ENCODE data around the gene MLIP.

MLIP gene, protein sequence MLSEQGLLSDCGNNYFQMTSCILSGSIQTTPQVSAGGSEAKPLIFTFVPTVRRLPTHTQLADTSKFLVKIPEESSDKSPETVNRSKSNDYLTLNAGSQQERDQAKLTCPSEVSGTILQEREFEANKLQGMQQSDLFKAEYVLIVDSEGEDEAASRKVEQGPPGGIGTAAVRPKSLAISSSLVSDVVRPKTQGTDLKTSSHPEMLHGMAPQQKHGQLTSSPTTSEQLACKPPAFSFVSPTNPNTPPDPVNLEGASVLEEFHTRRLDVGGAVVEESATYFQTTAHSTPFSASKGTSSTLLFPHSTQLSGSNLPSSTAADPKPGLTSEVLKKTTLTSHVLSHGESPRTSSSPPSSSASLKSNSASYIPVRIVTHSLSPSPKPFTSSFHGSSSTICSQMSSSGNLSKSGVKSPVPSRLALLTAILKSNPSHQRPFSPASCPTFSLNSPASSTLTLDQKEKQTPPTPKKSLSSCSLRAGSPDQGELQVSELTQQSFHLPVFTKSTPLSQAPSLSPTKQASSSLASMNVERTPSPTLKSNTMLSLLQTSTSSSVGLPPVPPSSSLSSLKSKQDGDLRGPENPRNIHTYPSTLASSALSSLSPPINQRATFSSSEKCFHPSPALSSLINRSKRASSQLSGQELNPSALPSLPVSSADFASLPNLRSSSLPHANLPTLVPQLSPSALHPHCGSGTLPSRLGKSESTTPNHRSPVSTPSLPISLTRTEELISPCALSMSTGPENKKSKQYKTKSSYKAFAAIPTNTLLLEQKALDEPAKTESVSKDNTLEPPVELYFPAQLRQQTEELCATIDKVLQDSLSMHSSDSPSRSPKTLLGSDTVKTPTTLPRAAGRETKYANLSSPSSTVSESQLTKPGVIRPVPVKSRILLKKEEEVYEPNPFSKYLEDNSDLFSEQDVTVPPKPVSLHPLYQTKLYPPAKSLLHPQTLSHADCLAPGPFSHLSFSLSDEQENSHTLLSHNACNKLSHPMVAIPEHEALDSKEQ

DNA sequence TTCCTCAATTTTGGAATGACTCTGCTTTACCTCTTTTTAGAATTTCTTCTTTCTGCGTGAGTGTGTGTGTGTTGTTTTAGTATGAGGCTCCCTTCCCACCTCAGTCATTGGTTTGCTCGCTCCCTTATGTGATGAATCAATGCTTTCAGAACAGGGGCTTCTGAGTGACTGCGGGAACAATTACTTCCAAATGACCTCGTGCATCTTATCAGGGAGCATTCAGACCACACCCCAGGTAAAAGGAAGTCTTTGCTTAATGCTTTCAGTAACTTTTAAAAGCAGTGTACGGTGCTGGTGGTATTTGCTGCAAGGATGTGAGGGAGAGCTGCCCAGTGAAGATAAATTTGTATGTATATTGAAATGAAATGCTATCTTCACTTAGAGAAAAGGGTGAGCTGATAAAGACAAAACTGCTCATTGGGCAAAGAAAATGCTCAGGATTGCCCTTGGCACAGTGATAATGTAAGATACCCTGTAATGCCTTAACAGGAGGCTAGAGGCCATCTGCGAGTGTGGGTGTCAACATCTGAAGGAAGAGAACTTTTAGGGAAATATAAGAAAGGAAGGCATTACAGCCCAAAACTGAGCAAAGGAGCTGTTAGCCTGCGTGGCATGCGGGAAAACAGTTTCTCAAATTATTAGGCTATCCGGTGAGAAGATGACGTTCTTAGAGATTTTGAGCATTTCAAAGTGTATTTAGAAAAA, at the start of gene MLIP:
MLIP (plus strand) TSS at position 103 of the 705 bp plus-strand sequence; CDS start at position 140, 37 bp downstream.
- Histone ChIP-seq H3K4me3 (no peak within 1 kb of the TSS), H3K27ac (no peak within 1 kb of the TSS)
- TF ChIP-seq, protein P1, sequence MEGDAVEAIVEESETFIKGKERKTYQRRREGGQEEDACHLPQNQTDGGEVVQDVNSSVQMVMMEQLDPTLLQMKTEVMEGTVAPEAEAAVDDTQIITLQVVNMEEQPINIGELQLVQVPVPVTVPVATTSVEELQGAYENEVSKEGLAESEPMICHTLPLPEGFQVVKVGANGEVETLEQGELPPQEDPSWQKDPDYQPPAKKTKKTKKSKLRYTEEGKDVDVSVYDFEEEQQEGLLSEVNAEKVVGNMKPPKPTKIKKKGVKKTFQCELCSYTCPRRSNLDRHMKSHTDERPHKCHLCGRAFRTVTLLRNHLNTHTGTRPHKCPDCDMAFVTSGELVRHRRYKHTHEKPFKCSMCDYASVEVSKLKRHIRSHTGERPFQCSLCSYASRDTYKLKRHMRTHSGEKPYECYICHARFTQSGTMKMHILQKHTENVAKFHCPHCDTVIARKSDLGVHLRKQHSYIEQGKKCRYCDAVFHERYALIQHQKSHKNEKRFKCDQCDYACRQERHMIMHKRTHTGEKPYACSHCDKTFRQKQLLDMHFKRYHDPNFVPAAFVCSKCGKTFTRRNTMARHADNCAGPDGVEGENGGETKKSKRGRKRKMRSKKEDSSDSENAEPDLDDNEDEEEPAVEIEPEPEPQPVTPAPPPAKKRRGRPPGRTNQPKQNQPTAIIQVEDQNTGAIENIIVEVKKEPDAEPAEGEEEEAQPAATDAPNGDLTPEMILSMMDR (IDR thresholded peaks at IDR 0.05): no peak
- DNase-seq (ENCODE audit: low spot score): no peak

DNA sequence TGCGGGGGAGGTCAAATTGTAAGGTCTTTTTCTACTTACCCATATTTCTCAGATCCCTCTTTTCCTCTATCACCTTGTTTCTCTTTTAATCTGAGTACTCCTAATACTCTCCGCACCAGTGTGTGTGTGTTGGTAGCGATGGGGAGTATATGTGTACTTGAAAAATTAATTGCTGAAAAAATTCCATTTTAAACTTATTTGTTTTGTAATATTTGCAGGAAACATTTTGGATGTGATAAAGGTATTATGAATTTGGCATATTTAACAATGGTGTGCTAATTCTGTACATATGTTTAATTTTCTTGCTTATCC, 48.1 kb upstream of the MLIP start:
- Histone ChIP-seq H3K27ac (no peak overlapping the region), H3K4me3 (peak overlapping the region; percentile 45)
- TF ChIP-seq, protein P1 (IDR thresholded peaks at IDR 0.05): no peak
- DNase-seq (ENCODE audit: low spot score): no peak

DNA sequence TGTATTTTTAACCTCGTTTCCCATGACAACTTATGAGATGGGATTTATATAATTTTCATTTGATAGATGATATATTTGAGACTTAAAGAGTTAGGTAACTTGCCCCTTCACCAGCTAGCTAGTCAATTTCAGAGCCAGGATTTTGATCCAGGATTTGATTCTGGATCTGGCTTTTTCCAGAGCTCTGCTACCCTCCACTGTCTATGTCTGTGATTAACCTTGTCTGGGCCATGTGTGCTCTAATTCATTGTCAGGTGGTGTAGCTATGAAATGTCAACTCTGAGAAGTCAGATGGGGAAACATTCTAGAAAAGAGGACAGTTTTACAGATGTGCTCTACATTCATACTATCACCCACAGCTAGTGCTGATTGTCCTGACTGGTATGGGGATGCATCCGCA, 42.5 kb upstream of the MLIP start:
- Histone ChIP-seq H3K27ac (no peak overlapping the region), H3K4me3 (no peak overlapping the region)
- TF ChIP-seq, protein P1 (IDR thresholded peaks at IDR 0.05): no peak
- no peak for DNase-seq (ENCODE audit: low spot score)

DNA sequence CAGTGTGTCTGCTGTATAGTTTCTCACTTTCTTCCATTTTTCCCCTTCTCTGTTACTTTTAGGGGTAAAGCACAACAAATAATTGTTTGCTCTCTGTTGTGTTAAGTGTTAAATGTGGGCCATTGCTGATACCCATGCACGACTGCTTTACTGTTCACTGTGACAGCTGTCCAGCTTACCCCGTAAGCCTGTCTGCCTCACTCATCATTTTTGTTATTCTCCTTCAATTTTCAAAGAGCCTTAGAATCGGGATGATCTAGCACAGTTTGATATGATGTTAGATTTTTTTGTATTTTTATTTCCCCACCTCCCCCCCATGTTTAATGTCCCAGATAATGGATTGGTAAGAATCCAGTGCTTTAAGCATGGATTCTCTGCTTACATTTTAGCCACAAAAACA, 41.2 kb upstream of the MLIP start:
- Histone ChIP-seq H3K27ac (no peak overlapping the region), H3K4me3 (peak overlapping the region; percentile 23)
- TF ChIP-seq, protein P1 (IDR thresholded peaks at IDR 0.05): no peak
- DNase-seq (ENCODE audit: low spot score): no peak

DNA sequence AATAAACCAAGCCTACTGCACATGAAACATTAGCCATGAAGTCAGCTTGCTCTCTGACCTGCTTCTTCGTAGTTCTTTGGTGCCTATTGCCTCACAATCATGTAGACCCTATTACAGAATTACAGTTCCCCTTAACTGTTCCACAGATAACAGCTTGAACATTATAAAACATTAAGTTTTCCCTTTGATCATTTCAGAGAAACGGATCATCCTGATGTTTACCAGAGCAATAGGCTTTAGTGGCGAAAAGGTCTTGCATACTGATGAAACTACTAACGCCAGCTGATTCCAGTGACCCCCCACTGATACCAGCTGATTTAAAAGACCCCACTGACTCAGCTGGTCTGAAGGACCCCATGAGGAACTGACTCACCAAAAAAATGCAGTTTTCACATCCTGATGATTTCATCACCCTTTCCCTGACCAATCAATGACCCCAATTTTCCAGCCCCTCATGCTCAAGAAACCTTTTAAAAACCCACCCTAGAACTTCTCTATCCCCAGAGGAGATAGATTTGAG, 39.4 kb upstream of the MLIP start:
- TF ChIP-seq, protein P1 (IDR thresholded peaks at IDR 0.05): no peak
- H3K27ac ChIP-seq: no peak overlapping the region
- no peak for DNase-seq (ENCODE audit: low spot score)
- H3K4me3 ChIP-seq: no peak overlapping the region

DNA sequence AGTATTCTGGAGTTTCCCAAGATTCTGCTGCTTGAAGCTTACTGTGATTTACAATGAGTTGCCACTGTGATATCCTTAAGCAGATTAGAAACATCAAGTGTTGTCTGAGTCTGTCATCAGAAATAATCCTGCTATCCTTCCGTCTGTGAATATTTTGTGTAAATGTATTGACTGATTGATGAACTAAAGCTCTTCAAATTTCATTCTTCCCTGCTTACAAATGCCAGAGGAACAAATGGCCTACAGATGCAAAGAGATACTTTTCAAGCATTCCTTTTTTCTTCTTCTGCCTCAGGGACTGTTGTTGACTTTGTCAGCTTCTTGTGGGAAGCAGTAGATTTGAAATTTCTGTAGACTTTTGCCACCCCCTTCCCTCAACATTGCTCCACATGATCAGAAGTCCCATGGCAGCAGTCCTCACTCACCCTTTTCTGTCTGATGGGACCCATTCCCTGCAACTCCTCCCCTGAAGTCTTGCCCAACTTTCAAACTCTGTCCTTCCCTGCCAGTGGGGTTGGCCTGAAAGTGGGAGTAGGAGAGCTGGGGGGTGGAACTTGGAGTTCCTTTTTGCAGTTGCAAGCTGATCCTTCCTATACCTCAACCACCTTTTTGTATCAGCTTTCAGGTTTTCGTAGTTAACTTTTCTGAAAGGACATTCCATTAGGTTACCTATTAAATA, 38.5 kb upstream of the MLIP start:
- Histone ChIP-seq H3K27ac (no peak overlapping the region), H3K4me3 (no peak overlapping the region)
- DNase-seq (ENCODE audit: low spot score): no peak
- TF ChIP-seq, protein P1 (IDR thresholded peaks at IDR 0.05): no peak
